Measurements from ENCODE around the gene DNMBP.

DNA sequence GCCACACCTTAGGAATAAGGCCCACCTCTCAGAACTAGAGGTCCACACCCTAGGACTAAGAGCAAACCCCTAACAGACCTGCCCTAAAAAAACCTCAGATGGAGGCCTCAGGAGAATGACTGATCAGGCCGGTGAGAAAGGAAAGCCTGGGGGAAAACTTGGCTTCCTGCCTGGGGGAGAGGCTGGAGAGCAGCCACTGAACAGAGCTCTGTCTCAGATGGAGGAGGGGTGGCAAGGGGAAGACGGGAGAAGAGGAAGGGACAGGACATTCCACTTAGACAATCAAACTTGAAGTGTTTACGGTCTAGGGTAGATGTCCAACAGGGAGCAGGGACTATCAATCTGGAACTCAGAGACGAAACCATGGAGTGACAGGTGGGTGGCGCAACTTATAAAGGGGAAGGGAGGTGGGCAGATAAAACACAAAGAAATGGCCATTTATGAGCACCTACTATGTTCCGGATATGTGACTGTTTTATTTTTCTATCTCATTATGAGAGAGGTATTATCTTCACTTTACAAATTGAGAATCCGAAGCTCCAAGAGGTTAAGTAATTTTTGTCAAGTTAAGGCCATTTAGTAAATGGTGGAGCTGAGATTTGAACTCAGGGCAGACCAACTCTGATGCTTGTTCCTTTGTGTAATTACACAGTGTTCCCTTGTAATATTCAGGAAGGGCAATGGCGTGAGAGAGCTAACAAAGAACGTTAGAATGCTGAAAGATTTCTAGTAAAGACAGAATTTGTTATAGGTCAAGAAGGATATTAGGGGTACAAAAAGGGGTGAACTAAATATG is 82.6 kb downstream of the DNMBP start:
- no peak for TF ChIP-seq CTCF (IDR thresholded peaks at IDR 0.05; ENCODE audit: low read length)
- no peak for TF ChIP-seq EZH2 (optimal IDR thresholded peaks at IDR 0.05; ENCODE audit: low read depth, low read length)
